22Rv1 (cell line): Measurements from ENCODE around the gene PLXND1.

Experiments
- ZFX ChIP-seq: fragments of 450-650 bp; IDR thresholded peaks from 2 replicates; pipeline ENCODE4 v1.6.1; 2017; ENCODE audit warnings: antibody characterized with exemption, borderline replicate concordance
- TF ChIP-seq, protein P1 (sequence below): fragments of 450-650 bp; IDR thresholded peaks from 2 replicates; pipeline ENCODE4 v1.5.1; 2017; ENCODE audit warnings: mild to moderate bottlenecking

GRCh38 chr3:129539206-129539605 is 67.3 kb downstream of the PLXND1 start:
- TF ChIP-seq, protein P1, sequence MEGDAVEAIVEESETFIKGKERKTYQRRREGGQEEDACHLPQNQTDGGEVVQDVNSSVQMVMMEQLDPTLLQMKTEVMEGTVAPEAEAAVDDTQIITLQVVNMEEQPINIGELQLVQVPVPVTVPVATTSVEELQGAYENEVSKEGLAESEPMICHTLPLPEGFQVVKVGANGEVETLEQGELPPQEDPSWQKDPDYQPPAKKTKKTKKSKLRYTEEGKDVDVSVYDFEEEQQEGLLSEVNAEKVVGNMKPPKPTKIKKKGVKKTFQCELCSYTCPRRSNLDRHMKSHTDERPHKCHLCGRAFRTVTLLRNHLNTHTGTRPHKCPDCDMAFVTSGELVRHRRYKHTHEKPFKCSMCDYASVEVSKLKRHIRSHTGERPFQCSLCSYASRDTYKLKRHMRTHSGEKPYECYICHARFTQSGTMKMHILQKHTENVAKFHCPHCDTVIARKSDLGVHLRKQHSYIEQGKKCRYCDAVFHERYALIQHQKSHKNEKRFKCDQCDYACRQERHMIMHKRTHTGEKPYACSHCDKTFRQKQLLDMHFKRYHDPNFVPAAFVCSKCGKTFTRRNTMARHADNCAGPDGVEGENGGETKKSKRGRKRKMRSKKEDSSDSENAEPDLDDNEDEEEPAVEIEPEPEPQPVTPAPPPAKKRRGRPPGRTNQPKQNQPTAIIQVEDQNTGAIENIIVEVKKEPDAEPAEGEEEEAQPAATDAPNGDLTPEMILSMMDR, result no peak
- TF ChIP-seq ZFX, result no peak
